ENCODE measurements around the gene ATXN7. TPM values are rescaled to one million over a fixed set of nuclear protein-coding genes. Genes with fewer than 3 reads are reported as not detected.

ATXN7 gene
- polyA plus RNA-seq, 3 donors = 2.7 to 29.5 (median 3.2) TPM

DNA sequence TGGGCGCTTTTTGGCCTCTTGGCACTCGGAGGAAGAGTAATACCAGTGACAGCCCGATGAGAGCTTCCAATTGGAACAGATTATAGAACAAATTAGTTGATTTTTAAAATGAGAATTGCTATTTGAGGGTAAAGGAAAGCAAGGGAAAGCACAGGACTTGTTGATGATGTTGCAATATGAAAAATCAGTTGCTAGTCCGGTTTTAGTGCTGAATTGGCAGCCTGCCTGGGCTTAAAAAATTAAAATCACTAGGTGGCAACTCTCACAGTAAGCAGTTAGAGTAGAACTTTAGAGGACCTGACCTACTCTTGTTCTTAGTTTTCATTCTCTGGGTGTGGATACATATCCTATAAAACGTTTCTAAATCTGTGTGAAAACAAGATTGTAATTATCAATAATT is 50.6 kb downstream of the ATXN7 start:
- DNase-seq = no peak
- WGBS (ENCODE audit: insufficient coverage) = no CpG with 5 or more reads among the region's 5 CpGs
- Mint-ChIP-seq H3K27ac (peak overlapping the region in 6 of 7 donors; percentile 3 to 62 (median 34)), H3K9me3 (no peaks in the 10 kb centered on the region), H3K27me3 (ENCODE audit: low read depth in 3 of 3) (peaks cover 0 to 1% (median 0%) of the 10 kb centered on the region in 3 donors), H3K36me3 (peaks cover 37 to 63% of the 10 kb centered on the region in 2 donors), H3K4me3 (no peak overlapping the region), H3K4me1 (peaks cover 48% of the 10 kb centered on the region)
- H3K9me3 ChIP-seq (replicated peaks in 1 of 2; ENCODE audit: control insufficient read depth in 1 of 2, insufficient read depth in 1 of 2, low read length in 2 of 2) = no peaks in the 10 kb centered on the region
- H3K27ac ChIP-seq (ENCODE audit: low read depth in 1 of 2, low read length in 2 of 2) = peak overlapping the region in 1 of 2 donors; percentile 28
- intact Hi-C loops (cut with micrococcal nuclease) = loop anchor here (5.0 kb wide), 3 partner anchors 37 to 63 kb away; no protein-coding TSS in a partner anchor
- H3K36me3 ChIP-seq (replicated peaks in 1 of 2; ENCODE audit: control insufficient read depth in 1 of 2, insufficient read depth in 2 of 2, low read length in 2 of 2) = peaks cover 28 to 51% of the 10 kb centered on the region in 2 donors
- no peak overlapping the region for H3K4me2 ChIP-seq (replicated peaks; ENCODE audit: extremely low read depth, low read length, poor library complexity, severe bottlenecking)
- TF ChIP-seq, protein P1, sequence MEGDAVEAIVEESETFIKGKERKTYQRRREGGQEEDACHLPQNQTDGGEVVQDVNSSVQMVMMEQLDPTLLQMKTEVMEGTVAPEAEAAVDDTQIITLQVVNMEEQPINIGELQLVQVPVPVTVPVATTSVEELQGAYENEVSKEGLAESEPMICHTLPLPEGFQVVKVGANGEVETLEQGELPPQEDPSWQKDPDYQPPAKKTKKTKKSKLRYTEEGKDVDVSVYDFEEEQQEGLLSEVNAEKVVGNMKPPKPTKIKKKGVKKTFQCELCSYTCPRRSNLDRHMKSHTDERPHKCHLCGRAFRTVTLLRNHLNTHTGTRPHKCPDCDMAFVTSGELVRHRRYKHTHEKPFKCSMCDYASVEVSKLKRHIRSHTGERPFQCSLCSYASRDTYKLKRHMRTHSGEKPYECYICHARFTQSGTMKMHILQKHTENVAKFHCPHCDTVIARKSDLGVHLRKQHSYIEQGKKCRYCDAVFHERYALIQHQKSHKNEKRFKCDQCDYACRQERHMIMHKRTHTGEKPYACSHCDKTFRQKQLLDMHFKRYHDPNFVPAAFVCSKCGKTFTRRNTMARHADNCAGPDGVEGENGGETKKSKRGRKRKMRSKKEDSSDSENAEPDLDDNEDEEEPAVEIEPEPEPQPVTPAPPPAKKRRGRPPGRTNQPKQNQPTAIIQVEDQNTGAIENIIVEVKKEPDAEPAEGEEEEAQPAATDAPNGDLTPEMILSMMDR (IDR thresholded peaks at IDR 0.05) = no peak
- H3K79me2 ChIP-seq (ENCODE audit: insufficient read depth, low read length) = peaks cover 74% of the 10 kb centered on the region
- H3K9ac ChIP-seq (ENCODE audit: insufficient read depth, low read length, poor library complexity, severe bottlenecking) = peak overlapping the region; percentile 0
- H2AFZ ChIP-seq (ENCODE audit: insufficient read depth, low read depth, low read length, poor library complexity, severe bottlenecking) = no peak overlapping the region
- no peaks in the 10 kb centered on the region for H3K27me3 ChIP-seq (ENCODE audit: control insufficient read depth in 2 of 2, insufficient read depth in 2 of 2, low read length in 2 of 2)
- peaks cover 33 to 46% of the 10 kb centered on the region in 2 donors for H3K4me1 ChIP-seq (ENCODE audit: control insufficient read depth in 1 of 2, insufficient read depth in 2 of 2, low read length in 2 of 2)
- H4K20me1 ChIP-seq (ENCODE audit: insufficient read depth, low read length) = peaks cover 30% of the 10 kb centered on the region
- H3K4me3 ChIP-seq (replicated peaks in 1 of 3; ENCODE audit: low read depth in 2 of 3, low read length in 3 of 3) = no peak overlapping the region

DNA sequence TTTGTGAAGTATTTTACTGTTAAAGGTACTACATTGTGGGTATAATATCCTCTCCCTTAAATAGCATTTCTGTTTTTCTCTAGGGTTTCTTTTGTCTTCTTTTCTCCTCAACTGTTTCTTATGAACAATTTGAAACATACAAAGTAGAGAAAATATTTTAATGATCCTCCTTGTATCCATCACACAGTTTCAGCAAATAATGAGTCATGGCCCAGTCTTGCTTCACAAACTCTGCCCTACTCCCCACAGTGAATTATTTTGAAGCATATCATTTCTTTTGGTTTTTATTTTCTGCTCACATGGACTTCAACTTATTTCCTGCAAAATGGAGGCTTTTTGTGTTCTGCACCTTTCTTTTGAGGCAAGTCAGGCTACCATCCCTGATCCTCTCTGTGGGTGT is 54.7 kb downstream of the ATXN7 start:
- Histone ChIP-seq H3K27me3 (ENCODE audit: control insufficient read depth in 2 of 2, insufficient read depth in 2 of 2, low read length in 2 of 2) (no peaks in the 10 kb centered on the region), H3K27ac (ENCODE audit: low read depth in 1 of 2, low read length in 2 of 2) (no peak overlapping the region), H4K20me1 (ENCODE audit: insufficient read depth, low read length) (peaks cover 41% of the 10 kb centered on the region), H3K4me3 (replicated peaks in 1 of 3; ENCODE audit: low read depth in 2 of 3, low read length in 3 of 3) (no peak overlapping the region), H3K4me1 (ENCODE audit: control insufficient read depth in 1 of 2, insufficient read depth in 2 of 2, low read length in 2 of 2) (peaks cover 36 to 46% of the 10 kb centered on the region in 2 donors), H3K9me3 (replicated peaks in 1 of 2; ENCODE audit: control insufficient read depth in 1 of 2, insufficient read depth in 1 of 2, low read length in 2 of 2) (no peaks in the 10 kb centered on the region), H3K36me3 (replicated peaks in 1 of 2; ENCODE audit: control insufficient read depth in 1 of 2, insufficient read depth in 2 of 2, low read length in 2 of 2) (peaks cover 28 to 60% of the 10 kb centered on the region in 2 donors), H3K4me2 (replicated peaks; ENCODE audit: extremely low read depth, low read length, poor library complexity, severe bottlenecking) (no peak overlapping the region), H2AFZ (ENCODE audit: insufficient read depth, low read depth, low read length, poor library complexity, severe bottlenecking) (no peak overlapping the region), H3K9ac (ENCODE audit: insufficient read depth, low read length, poor library complexity, severe bottlenecking) (no peak overlapping the region), H3K79me2 (ENCODE audit: insufficient read depth, low read length) (peaks cover 74% of the 10 kb centered on the region)
- intact Hi-C loops (cut with micrococcal nuclease) = no loop called here
- Mint-ChIP-seq H3K9me3 (no peaks in the 10 kb centered on the region), H3K27me3 (ENCODE audit: low read depth in 3 of 3) (peaks cover 0 to 1% (median 0%) of the 10 kb centered on the region in 3 donors), H3K4me1 (peaks cover 49% of the 10 kb centered on the region), H3K4me3 (no peak overlapping the region), H3K27ac (peak overlapping the region in 2 of 7 donors; percentile 23 to 46), H3K36me3 (peaks cover 37 to 67% of the 10 kb centered on the region in 2 donors)
- DNase-seq = no peak
- TF ChIP-seq, protein P1 (IDR thresholded peaks at IDR 0.05) = no peak
